Tongue (tissue), 2 donors: Measurements from ENCODE around the gene NCOA1. TPM values are rescaled to one million over a fixed set of nuclear protein-coding genes. Genes with fewer than 3 reads are reported as not detected.
A peak's percentile ranks its signal among the peaks of the same experiment; 100 is the strongest.
"Not testable (repeated sequence)": the region's sequence is repeated elsewhere in the genome, so short reads cannot be mapped to it uniquely, and the experiment has no call there.

Experiments
- DNase-seq: peaks from one replicate; pipeline ENCODE4 v3.0.0-alpha.2; 2015
- total RNA-seq: library from RNA; depleted of rRNA; stranded (reverse); fragments of >200 nt; gene quantifications from one replicate; pipeline ENCODE4 v1.2.3, GENCODE V29; 2014

Gene NCOA1
- total RNA-seq, 1 donor from 2014 or later, result 113 TPM

- DNase-seq, result no peak
Observed at GRCh38 chr2:24579053-24579803, 88.2 kb downstream of the NCOA1 start.

GRCh38 chr2:24580561-24580960 lies 89.5 kb downstream of the NCOA1 start:
- no peak for DNase-seq

- not testable (repeated sequence) for DNase-seq
Observed at GRCh38 chr2:24581971-24582370, 90.9 kb downstream of the NCOA1 start.

GRCh38 chr2:24586955-24587354 lies 95.9 kb downstream of the NCOA1 start:
- no peak for DNase-seq

- DNase-seq, result no peak
Observed at GRCh38 chr2:24588294-24588693, 97.2 kb downstream of the NCOA1 start.

GRCh38 chr2:24592441-24593100 lies 101.5 kb downstream of the NCOA1 start:
- no peak for DNase-seq

- DNase-seq, result no peak
Observed at GRCh38 chr2:24594283-24594682, 103.2 kb downstream of the NCOA1 start.

- DNase-seq, result no peak
Observed at GRCh38 chr2:24597181-24597870, 106.3 kb downstream of the NCOA1 start.

- DNase-seq, result not testable (repeated sequence)
Observed at GRCh38 chr2:24600140-24600539, 109.1 kb downstream of the NCOA1 start.

- no peak for DNase-seq
Observed at GRCh38 chr2:24611631-24612030, 120.6 kb downstream of the NCOA1 start.

GRCh38 chr2:24613154-24613814 lies 122.2 kb downstream of the NCOA1 start:
- no peak for DNase-seq

- peak; percentile 88 for DNase-seq
Observed at GRCh38 chr2:24616616-24617015, 125.6 kb downstream of the NCOA1 start.

- DNase-seq, result peak; percentile 43
Observed at GRCh38 chr2:24617424-24617823, 126.4 kb downstream of the NCOA1 start.

GRCh38 chr2:24618144-24618543 lies 127.1 kb downstream of the NCOA1 start:
- no peak for DNase-seq

GRCh38 chr2:24618680-24619079 lies 127.6 kb downstream of the NCOA1 start:
- no peak for DNase-seq

- no peak for DNase-seq
Observed at GRCh38 chr2:24620936-24621335, 129.9 kb downstream of the NCOA1 start.

- no peak for DNase-seq
Observed at GRCh38 chr2:24621779-24622538, 130.9 kb downstream of the NCOA1 start.

- DNase-seq, result no peak
Observed at GRCh38 chr2:24623535-24623934, 132.5 kb downstream of the NCOA1 start.

- no peak for DNase-seq
Observed at GRCh38 chr2:24625728-24626127, 134.7 kb downstream of the NCOA1 start.

- peak; percentile 17 for DNase-seq
Observed at GRCh38 chr2:24626131-24626530, 135.1 kb downstream of the NCOA1 start.

- no peak for DNase-seq
Observed at GRCh38 chr2:24628746-24629145, 137.7 kb downstream of the NCOA1 start.

GRCh38 chr2:24632172-24632571 lies 141.1 kb downstream of the NCOA1 start:
- no peak for DNase-seq
